ENCODE results near the gene C1orf74. TPM values are rescaled to one million over a fixed set of nuclear protein-coding genes. Genes with fewer than 3 reads are reported as not detected.
A peak's percentile ranks its signal among the peaks of the same experiment; 100 is the strongest.

The C1orf74 gene
- total RNA-seq, 2 experiments from 2014 or later: 2.8 to 3.0 TPM

- H3K27ac Mint-ChIP-seq: peak overlapping the region; percentile 80
- H3K4me3 Mint-ChIP-seq: no peak overlapping the region
These were observed 8.7 kb downstream of the C1orf74 start for GRCh38 chr1:209775678-209776077.

GRCh38 chr1:209774592-209774991 is 9.8 kb downstream of the C1orf74 start:
- H3K4me1 Mint-ChIP-seq (ENCODE audit: low read depth): peaks cover 44% of the 10 kb centered on the region
- ATAC-seq (no peak), DNase-seq (no peak)
- peaks cover 61% of the 10 kb centered on the region for H3K36me3 Mint-ChIP-seq (ENCODE audit: low read depth)
- intact Hi-C loops (cut with micrococcal nuclease): no loop called here
- CTCF ChIA-PET: interaction anchor here (1.0 to 2.2 kb wide), 8 partner anchors 9 to 55 kb away, joined by 3 to 8 read pairs (median 3); partner anchors contain the start of genes C1orf74, IRF6 and UTP25
- no peak overlapping the region for H3K4me3 Mint-ChIP-seq
- H3K27ac Mint-ChIP-seq: peak overlapping the region; percentile 80
- POLR2A ChIA-PET: interaction anchor here (1.0 to 5.2 kb wide), 9 partner anchors 9 to 63 kb away, joined by 3 to 67 read pairs (median 9); partner anchors contain the start of genes C1orf74, TRAF3IP3 and UTP25
- H3K27me3 Mint-ChIP-seq: no peaks in the 10 kb centered on the region
- no peaks in the 10 kb centered on the region for H3K9me3 Mint-ChIP-seq
- TF ChIP-seq CTCF (IDR thresholded peaks at IDR 0.05): no peak

More at GRCh38 chr1:209775678-209776077, 8.7 kb downstream of the C1orf74 start:
- H3K36me3 Mint-ChIP-seq (ENCODE audit: low read depth): peaks cover 70% of the 10 kb centered on the region
- intact Hi-C loops (cut with micrococcal nuclease): no loop called here
- ATAC-seq: no peak
- no peak for DNase-seq
- H3K27me3 Mint-ChIP-seq: no peaks in the 10 kb centered on the region
- CTCF ChIA-PET: interaction anchor here (1.7 kb wide), 1 partner anchor 47 kb away, joined by 8 read pairs; no protein-coding TSS in a partner anchor
- H3K9me3 Mint-ChIP-seq: no peaks in the 10 kb centered on the region
- peaks cover 51% of the 10 kb centered on the region for H3K4me1 Mint-ChIP-seq (ENCODE audit: low read depth)
- no peak for TF ChIP-seq CTCF (IDR thresholded peaks at IDR 0.05)
- POLR2A ChIA-PET: interaction anchor here (1.1 to 5.2 kb wide), 6 partner anchors 8 to 40 kb away, joined by 3 to 67 read pairs (median 13); partner anchors contain the start of genes C1orf74 and TRAF3IP3

- H3K36me3 Mint-ChIP-seq (ENCODE audit: low read depth): peaks cover 38% of the 10 kb centered on the region
- TF ChIP-seq CTCF (IDR thresholded peaks at IDR 0.05): no peak
- H3K27me3 Mint-ChIP-seq: no peaks in the 10 kb centered on the region
These were observed 12.2 kb downstream of the C1orf74 start for GRCh38 chr1:209772126-209772525.

GRCh38 chr1:209770636-209771415 is 13.5 kb downstream of the C1orf74 start:
- ChIA-PET CTCF (interaction anchor here (1.2 to 5.4 kb wide), 5 partner anchors 7 to 78 kb away, joined by 3 to 105 read pairs (median 27); partner anchors contain the start of gene TRAF3IP3), POLR2A (interaction anchor here (0.6 to 7.5 kb wide), 8 partner anchors 9 to 845 kb away, joined by 3 to 242 read pairs (median 4); partner anchors contain the start of genes C1orf74, CAMK1G and TRAF3IP3)
- H3K4me3 Mint-ChIP-seq: no peak overlapping the region
- H3K36me3 Mint-ChIP-seq (ENCODE audit: low read depth): peaks cover 38% of the 10 kb centered on the region
- H3K9me3 Mint-ChIP-seq: no peaks in the 10 kb centered on the region
- no peak overlapping the region for H3K27ac Mint-ChIP-seq
- DNase-seq: no peak
- no peak for TF ChIP-seq CTCF (IDR thresholded peaks at IDR 0.05)
- ATAC-seq: no peak
- H3K27me3 Mint-ChIP-seq: no peaks in the 10 kb centered on the region
- peaks cover 43% of the 10 kb centered on the region for H3K4me1 Mint-ChIP-seq (ENCODE audit: low read depth)
- intact Hi-C loops (cut with micrococcal nuclease): no loop called here

More at GRCh38 chr1:209772126-209772525, 12.2 kb downstream of the C1orf74 start:
- no peak overlapping the region for H3K27ac Mint-ChIP-seq
- CTCF ChIA-PET: interaction anchor here (1.0 to 2.2 kb wide), 3 partner anchors 12 to 51 kb away, joined by 3 to 15 read pairs (median 7); partner anchors contain the start of gene C1orf74
- DNase-seq: no peak
- intact Hi-C loops (cut with micrococcal nuclease): no loop called here
- H3K4me3 Mint-ChIP-seq: no peak overlapping the region
- POLR2A ChIA-PET: interaction anchor here (0.8 to 5.2 kb wide), 9 partner anchors 9 to 55 kb away, joined by 3 to 67 read pairs (median 11); partner anchors contain the start of genes C1orf74, TRAF3IP3 and UTP25
- no peak for ATAC-seq
- peaks cover 38% of the 10 kb centered on the region for H3K4me1 Mint-ChIP-seq (ENCODE audit: low read depth)
- H3K9me3 Mint-ChIP-seq: no peaks in the 10 kb centered on the region
